AG09309 (cell line): Measurements from ENCODE around the gene SPAG6.
A peak's percentile ranks its signal among the peaks of the same experiment; 100 is the strongest.

Experiments
- DNase-seq: peaks from one replicate; pipeline ENCODE4 v3.0.0-alpha.2; 2010; ENCODE audit warnings: low read depth
- H3K4me3 ChIP-seq: 2 replicates; pipeline ENCODE4 v1.5.1; 2011; ENCODE audit warnings: mild to moderate bottlenecking, low read depth, low read length, moderate library complexity; ENCODE audit not compliant: control insufficient read depth
- CTCF ChIP-seq: IDR thresholded peaks from 2 replicates; pipeline ENCODE4 v1.5.1; 2011; ENCODE audit warnings: mild to moderate bottlenecking, low read depth, low read length, inconsistent platforms; ENCODE audit not compliant: insufficient read depth, control insufficient read depth; ENCODE audit errors: missing control alignments

SPAG6 gene

GRCh38 chr10:22329150-22329549 is 16.1 kb upstream of the SPAG6 start:
- H3K4me3 ChIP-seq: no peak overlapping the region
- no peak for TF ChIP-seq CTCF
- no peak for DNase-seq

- TF ChIP-seq CTCF: no peak
- H3K4me3 ChIP-seq: no peak overlapping the region
- DNase-seq: no peak
Observed at GRCh38 chr10:22332116-22332692, 13.1 kb upstream of the SPAG6 start.

GRCh38 chr10:22333167-22333974 is 11.9 kb upstream of the SPAG6 start:
- H3K4me3 ChIP-seq: no peak overlapping the region
- no peak for TF ChIP-seq CTCF
- no peak for DNase-seq

- no peak overlapping the region for H3K4me3 ChIP-seq
- TF ChIP-seq CTCF: no peak
- DNase-seq: no peak
Observed at GRCh38 chr10:22333975-22334282, 11.4 kb upstream of the SPAG6 start.

GRCh38 chr10:22334414-22335172 is 10.7 kb upstream of the SPAG6 start:
- peak overlapping the region; percentile 42 for H3K4me3 ChIP-seq
- TF ChIP-seq CTCF: no peak
- no peak for DNase-seq

- no peak for DNase-seq
- TF ChIP-seq CTCF: peak; percentile 6
- H3K4me3 ChIP-seq: peak overlapping the region; percentile 42
Observed at GRCh38 chr10:22335173-22335933, 9.9 kb upstream of the SPAG6 start.
